Measurements from ENCODE around the gene ATP5ME. TPM values are rescaled to one million over a fixed set of nuclear protein-coding genes. Genes with fewer than 3 reads are reported as not detected.

The ATP5ME gene
- total RNA-seq, 2 experiments from 2014 or later: 254 to 257 TPM

Other genes with a start within 250 kb of the ATP5ME start
- 10 to 100 TPM; 34.0 to 36.3 TPM for gene ZNF721, start 175.1 kb downstream of the ATP5ME start, total RNA-seq
- gene PIGG, start 175.1 kb downstream of the ATP5ME start, total RNA-seq: 10 to 100 TPM; 41.7 to 43.6 TPM
- not detected for gene TMEM271, start 98.0 kb downstream of the ATP5ME start, total RNA-seq
- gene PDE6B, start 48.7 kb downstream of the ATP5ME start, total RNA-seq: 10 to 100 TPM; 17.4 to 18.1 TPM
- gene MYL5, start 266 bp upstream of the ATP5ME start, total RNA-seq: 10 to 100 TPM; 12.0 to 12.9 TPM
- not detected for gene SLC49A3, start 14.9 kb upstream of the ATP5ME start, total RNA-seq
- 10 to 100 TPM; 24.7 to 25.9 TPM for gene PCGF3, start 31.6 kb upstream of the ATP5ME start, total RNA-seq
- gene CPLX1, start 151.9 kb upstream of the ATP5ME start, total RNA-seq: under 1 TPM; 0.37 to 0.48 TPM